ENCODE results near the gene TIMM22.

- TF ChIP-seq CTCF (IDR thresholded peaks at IDR 0.05) (no peak), POLR2AphosphoS5 (IDR thresholded peaks at IDR 0.05) (no peak), EP300 (IDR thresholded peaks at IDR 0.05) (no peak)
These were observed 29.7 kb downstream of the TIMM22 start for GRCh38 chr17:1026599-1026975.

Measured in suprapubic skin (tissue), 4 donors.